ENCODE data around the gene SMYD3.
"Not testable (repeated sequence)": the region's sequence is repeated elsewhere in the genome, so short reads cannot be mapped to it uniquely, and the experiment has no call there.

Gene SMYD3

DNA sequence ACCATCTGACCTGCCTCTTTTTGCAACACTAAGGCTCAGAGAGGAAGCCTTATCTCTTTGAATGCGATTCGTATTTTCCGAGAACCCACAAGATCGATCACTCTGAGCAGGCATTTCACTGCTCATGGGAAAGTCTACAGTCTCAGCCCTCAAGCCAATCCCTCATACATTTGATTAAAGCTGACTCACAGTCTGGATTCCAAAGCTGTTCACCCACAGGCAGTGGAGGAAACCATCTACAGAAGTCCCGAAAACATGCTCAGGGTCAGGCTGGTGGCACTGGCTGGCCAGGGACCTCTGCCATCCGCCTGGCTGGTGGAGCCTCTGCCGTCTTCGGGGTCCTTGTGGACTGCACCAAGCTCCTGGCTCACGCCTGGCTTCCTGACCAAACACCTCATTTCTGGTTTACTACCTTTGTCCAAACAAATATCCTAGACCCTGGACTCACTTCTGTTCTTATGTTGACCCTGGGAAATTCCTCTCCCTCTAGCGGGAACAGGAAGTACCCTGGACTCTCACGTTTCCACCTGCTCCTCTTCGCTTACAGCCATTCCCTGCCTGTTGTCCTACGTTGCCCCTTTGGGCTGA lies 650.0 kb downstream of the SMYD3 start:
- DNase-seq = peak; percentile 77

DNA sequence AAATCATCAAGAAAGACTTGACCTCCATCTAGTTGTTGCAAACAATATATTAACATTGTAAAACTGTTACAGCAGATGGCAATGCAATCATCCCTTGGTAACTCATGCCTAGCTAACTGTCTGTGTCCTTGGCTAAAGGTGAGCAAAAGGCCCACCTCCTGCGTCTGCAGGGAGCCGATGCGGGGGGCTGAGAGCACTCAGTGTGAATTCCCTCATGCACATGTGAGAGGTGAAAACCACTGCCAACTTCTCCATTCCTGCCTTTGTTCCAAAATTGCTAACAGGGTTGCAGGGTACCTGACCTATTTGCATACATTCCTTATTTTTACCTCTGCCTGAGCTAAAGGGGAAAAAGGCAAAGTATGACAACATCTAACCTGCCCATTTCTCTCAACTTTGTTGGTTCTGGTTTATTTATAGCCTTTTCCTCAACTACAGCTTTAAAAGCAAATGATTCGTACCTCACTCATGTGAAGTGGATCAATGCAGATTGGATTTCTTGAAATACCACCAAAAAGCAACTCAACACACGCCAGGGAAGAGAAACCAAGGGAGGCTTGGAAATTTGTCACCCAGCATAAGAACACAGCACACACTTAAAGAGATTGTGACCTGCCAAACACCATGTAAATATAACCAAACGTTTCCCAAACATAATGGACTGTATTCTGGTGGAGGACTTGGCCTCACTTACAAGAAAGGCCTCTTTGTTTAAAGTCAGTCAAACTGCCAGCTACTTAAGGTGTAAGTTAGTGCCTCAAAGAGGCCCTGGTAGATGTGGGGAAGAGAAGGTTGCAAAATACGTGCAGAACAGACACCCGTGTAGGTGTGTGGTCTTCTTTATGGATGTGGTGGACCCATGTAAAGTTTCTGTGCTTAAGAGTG lies 651.0 kb downstream of the SMYD3 start:
- peak; percentile 53 for DNase-seq

DNA sequence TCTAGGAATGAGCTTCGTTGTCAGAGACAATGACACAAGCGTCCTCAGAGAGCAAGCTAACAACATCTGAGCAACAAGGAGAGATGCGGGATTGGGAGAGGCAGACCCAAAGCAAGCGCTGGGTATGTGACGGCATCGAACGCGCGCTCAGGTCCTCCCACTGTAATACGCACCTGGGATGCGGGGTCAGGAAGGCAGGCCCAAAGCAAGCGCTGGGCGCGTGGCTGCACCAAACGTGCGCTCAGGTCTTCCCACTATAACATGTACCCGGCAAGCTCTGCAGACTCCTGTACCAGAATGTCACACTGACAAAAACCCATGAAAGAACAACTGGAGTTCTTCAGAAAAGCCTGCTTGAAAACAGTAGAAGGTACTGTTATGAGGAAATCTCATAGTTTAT lies 653.8 kb downstream of the SMYD3 start:
- DNase-seq = no peak

DNA sequence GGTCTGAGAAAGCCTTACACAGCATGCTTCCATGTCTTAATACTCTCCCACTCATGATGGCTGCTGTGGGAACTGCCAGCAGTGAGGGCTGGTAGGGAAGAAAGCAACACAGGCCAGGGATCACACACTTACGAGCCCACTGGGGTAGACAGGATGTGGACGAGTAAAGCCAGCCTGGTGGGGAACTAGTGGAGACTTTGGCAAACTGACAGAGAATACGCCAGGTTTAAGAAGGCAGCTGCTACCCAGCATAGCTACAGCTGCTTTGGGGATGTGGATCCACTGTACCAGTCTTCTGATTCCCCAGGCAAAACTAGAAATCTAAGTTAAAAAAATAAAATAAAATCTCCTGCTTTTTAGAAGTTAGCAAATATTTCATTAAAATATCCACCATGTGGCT lies 664.0 kb downstream of the SMYD3 start:
- no peak for DNase-seq

DNA sequence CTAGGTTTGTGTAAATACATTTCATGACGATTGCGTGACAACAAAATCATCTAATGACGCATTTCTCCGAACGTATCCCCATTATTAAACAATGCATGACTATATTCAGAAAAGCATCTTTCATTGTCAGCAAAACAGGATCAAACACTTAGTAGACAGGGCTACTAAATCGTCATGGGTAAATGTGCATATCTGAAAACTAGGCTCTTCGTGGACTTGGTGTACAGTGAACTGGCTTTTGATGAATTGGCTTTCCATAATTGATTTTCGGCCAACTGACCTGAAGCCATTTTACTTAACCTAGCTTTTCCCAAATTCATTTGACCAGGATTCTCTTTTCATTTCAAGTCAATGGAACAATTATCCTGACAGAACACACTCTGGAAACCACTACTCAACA lies 665.0 kb downstream of the SMYD3 start:
- no peak for DNase-seq

DNA sequence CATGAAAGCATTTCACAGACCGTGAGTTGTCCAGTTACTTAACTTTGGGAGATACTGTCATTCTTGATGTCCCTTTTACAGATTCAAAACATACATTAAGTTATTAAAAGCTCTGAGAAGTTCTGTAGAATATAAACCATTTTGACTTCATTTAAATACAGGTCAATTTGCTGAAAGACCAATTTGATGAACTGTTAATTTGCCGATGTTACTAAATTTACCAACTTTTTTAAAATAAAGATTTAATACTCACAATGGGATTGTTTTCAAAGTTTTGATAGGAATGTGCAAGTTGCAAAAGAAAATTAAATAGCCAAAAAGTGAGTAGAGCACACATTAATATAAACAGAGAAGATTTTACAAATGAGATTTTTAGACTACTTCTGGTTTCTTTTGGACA lies 666.1 kb downstream of the SMYD3 start:
- no peak for DNase-seq

DNA sequence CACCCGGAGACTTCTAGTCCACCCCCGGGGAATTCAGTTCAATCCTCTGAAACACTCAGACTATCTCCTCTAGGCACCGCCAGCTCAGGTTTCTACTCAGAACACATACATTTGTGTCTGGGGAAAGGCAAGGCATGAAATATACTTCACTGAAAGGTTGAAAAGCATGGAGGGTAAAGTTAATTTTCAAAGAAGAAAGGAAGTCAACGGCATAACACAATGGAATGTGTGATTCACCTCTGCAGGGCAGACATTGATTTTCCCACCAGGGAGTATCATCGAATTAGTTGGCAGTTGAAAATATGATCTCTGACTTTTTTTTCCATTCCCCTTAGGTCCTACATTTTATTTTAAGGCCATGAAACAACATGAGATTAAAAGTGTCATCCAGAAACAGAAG lies 669.4 kb downstream of the SMYD3 start:
- DNase-seq = peak; percentile 66

DNA sequence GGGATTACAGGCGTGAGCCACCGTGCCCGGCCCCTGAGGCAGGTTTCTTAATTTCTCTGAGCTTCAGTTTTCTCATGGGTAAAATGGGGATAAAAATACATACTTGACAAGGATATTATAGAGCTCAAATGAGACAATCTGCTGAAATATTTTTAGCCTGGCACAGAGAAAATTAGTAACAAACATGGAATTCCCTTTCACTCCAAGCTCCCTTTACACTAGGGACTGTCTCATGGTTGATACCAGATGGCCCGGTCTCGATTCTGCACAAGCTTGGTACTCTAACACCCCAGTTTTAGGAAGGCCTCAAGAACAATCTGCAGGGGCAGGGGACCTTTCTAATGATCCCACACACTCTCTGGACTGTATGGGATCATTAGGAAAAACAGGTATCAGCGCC lies 671.7 kb downstream of the SMYD3 start:
- no peak for DNase-seq

DNA sequence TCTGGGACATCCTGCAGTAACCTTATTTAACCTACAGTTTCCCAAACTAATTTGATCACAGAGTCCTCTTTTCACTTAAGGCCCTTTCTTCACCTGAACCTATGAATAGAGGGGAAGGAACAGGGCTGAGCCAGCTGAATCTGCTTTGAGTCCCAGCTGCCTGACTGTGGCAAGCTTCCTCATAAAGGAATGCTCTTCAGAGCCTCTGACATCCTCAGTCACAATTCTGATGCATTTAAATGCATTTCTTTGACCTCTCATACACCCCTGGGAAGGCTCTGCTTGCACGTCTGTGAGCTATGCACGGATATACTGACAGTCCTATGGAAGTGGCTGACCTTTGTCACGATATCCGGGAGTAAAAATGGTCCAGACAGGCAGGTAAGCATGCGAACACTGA lies 673.1 kb downstream of the SMYD3 start:
- DNase-seq = no peak

DNA sequence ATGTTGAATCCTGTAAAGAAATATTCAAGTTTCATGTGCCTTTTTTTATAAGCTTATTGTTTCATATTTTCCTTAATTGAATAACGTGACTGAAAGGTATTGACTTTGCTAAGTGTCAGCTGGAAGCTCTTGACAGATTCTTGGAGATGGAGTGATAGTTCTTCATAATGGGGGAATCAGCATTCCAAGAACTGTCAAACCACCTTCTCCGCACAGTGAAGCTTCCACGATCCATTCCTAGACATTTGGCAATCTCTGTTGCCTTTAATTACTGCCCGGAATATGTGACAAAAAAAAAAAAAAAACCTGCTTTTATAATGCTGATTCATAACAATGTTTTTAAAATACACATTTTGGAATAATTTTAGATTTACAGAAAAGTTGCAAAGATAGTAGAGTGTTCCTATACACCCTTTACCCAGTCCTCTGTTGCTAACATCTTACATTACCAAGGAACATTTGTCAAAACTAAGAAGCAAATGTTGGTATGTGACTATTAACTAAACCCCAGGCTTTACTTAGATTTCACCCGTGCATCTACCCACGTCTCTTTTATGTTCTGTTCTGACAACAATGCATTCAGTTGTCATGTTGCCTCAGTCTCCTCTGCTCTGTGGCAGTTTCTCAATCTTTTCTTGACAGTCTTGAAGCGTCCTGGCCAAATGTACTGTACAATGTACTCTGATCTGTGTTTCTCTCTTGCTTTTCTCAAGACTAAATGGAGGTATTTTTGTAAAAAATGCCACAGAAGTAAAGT lies 674.1 kb downstream of the SMYD3 start:
- DNase-seq = no peak

DNA sequence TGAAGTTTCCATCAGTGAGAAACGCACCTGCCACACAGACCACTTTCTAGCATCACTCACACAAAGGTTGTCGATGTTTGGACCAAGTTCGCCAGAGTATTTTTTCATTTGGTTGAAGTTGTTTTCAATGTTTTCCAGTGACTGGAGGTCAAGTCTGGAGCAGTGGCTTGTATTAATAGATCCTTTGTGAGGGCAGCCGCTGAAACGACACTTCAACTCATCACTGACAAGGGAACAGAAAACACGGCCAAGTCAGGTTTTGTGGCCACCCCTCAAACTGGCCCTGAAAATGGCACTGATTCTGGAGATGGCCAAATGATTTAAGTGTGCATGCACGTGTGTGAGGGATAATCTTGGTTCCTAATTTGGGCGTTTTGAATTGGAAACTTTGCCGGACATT lies 675.6 kb downstream of the SMYD3 start:
- no peak for DNase-seq

DNA sequence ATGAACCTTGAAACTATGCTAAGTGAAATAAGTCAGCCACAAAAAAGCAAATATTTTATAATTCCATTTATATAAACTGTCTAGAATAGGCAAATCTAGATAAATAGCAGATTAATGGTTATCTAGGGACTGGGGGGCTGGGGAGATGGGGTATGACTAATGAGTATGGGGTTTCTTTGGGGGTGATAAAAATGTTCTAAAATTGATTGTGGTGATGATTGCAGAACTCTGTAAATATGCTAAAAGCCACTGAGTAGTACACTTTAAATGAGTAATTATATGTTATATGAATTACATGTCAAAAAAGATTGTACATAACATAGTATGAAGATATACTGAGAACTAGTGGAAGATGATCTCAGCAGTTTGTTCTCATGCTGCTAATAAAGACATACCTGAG lies 677.3 kb downstream of the SMYD3 start:
- peak; percentile 61 for DNase-seq

DNA sequence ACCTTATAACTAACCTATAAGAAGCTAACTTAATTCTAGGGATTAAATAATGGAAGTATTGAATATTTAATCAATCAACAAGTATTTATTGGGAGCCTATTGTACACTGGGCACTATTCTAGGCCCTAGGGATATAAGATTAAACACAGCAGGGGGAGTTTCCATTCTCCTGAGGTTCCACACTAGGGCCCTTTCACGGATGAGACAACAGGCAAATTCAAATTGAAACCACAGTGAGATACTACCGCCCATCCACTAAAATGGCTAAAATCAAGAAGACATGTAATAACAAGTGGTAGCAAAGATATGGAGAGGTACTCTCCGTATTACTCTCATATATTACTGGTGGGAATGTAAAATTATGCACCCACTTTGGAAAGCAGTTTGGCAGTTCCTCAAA lies 677.9 kb downstream of the SMYD3 start:
- no peak for DNase-seq

DNA sequence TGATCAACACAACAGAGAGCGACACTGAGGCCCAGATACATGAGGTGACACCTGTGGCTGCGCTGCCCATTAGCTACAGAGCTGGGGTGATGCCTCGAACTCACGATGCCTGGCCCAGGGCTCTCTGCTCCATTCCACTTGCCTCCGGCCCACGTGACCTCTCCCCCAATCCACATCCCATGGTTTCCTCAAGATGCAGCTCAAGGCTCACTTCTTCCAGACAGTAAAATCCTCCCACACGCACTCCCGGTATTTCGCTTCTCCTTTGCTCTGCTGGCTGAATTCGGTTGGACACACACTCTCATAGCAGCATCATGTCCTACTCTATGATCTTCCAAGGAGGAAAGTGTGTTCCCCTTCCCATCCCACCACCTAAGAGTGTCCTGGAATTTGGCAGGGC lies 679.8 kb downstream of the SMYD3 start:
- no peak for DNase-seq

DNA sequence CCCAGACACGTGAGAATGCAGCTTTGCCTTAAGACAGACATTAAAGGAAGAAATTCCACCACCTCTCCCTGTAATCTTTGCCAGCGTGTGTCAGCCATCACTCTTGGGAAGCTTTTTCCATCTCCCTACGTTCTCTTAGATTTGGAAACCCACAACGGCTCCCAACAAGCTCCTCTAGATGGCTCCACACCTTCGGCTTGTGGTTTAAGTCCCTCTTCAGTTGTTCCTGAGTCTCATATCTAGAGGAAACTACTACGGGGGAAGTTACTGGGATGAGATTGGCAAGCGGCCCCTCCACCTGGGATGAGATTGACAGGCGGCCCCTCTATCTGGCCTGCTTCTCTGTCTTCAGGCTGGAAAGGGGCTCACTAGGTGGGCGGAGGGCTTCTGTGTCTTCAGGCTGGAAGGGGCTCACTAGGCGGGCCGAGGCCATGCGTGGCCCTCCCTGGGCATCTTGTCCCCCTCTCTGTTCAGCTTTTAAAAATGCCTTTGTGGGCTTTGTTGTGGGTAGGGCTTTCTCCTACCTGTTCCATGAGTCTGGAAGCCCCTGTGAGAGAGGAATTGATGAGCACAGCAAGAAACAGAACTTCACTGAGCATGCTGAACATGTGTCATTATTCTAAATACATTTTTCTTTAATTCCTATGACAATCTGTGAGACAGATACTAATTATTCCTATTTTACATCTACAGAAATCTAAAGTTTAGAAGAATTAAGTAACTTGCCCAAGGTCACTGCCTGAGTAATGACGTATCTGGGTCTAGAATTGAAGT lies 681.8 kb downstream of the SMYD3 start:
- peak; percentile 45 for DNase-seq

DNA sequence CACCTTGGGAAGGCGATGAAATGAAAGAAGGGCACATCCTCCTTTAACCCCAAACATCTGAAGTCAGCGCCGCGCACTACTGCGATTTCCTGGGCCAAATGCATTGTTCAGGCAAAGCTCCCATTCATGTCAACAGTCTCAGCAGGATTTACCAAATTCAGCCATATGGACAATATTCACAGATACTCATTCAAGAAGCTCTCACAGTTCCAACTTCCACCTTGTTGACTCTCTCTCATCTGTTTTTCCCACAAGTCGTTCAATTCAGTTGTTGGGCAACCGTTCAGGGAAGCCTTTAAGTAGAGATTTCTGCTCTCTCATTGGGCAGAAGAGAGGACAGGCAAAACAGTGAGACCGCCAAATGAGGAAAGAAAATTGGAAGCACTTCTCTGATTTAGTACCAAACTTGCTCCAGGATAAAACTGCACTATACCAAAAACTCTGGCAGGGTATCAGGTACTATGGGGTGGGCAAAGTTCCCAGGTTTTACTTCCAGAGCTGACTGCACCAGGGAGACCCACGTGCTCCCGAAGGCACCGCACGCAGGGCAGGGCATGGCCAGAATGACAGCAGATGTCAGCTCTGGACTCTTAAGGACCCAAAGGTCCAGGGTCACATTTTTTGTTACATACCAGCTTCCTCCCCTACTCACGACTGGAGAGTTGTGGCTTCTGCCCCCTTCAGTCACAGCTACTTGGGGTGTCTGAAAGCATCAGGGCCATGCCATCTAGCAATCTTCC lies 683.5 kb downstream of the SMYD3 start:
- DNase-seq = no peak

DNA sequence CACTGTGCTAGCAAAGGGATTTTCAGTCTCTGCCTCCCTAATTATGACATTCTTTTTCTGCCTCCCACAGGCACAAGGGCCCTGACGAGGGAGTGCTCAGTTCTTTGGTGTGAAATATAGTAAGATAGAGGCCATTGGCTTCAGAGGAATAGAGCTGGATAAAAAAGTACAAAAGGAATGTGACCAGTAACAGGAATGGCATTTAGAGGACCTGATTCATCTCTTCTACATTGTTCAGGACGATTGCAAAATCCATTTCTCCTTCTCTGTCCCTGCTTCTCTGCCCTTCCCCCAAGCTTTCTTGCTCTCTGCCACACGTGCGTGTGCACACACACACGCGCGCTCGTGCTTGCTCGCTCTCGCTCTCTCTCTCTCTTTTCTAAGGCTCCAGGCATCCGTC lies 684.1 kb downstream of the SMYD3 start:
- DNase-seq = peak; percentile 98

DNA sequence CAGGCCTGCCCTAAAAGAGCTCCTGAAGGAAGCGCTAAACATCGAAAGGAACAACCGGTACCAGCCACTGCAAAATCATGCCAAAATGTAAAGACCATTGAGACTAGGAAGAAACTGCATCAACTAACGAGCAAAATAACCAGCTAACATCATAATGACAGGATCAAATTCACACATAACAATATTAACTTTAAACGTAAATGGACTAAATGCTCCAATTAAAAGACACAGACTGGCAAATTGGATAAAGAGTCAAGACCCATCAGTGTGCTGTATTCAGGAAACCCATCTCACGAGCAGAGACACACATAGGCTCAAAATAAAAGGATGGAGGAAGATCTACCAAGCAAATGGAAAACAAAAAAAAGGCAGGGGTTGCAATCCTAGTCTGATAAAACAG lies 688.7 kb downstream of the SMYD3 start:
- DNase-seq = not testable (repeated sequence)

DNA sequence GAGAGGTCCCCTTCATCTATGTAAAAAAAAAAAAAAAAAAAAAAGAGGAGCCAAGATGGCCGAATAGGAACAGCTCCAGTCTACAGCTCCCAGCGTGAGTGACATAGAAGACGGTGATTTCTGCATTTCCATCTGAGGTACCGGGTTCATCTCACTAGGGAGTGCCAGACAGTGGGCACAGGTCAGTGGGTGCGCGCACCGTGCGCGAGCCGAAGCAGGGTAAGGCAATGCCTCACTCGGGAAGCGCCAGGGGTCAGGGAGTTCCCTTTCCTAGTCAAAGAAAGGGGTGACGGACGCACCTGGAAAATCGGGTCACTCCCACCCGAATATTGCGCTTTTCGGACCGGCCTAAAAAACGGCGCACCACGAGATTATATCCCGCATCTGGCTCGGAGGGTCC lies 690.6 kb downstream of the SMYD3 start:
- DNase-seq = not testable (repeated sequence)

DNA sequence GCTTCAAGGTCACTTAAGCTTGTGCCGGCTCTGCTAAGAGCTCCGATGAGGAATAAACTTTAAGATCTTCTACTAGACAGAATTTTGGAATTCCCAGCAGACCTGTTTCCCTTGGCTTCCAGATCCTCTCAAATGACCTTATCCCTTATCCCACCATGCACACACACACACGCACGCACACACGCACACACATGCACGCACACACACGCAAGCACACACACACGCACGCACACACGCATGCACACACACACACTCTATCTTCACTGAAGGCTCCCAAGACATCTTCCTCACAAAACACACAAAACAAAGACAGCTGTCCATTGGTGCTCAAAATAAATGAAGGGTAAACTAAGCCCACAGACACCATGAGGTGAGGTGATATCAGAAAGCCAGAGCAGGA lies 692.4 kb downstream of the SMYD3 start:
- DNase-seq = no peak

DNA sequence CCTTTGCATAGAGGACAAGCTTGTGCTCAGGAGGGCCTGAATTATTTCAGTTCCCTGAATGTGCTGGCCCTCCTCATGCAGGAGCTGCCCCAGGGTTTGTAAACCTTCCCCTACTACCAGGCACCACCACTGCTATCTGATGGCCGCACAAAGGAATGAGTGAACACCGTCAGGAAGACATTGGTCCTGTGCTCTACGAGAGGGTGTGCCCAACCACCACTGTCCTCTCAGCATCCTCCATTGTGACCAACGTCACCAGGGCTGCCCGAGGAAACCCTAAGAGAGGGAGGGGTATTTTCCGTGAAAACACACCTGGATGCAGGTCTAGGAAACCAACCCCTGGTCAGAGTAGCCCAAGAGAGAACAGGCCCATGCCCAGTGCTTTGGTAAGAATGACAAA lies 694.8 kb downstream of the SMYD3 start:
- no peak for DNase-seq

DNA sequence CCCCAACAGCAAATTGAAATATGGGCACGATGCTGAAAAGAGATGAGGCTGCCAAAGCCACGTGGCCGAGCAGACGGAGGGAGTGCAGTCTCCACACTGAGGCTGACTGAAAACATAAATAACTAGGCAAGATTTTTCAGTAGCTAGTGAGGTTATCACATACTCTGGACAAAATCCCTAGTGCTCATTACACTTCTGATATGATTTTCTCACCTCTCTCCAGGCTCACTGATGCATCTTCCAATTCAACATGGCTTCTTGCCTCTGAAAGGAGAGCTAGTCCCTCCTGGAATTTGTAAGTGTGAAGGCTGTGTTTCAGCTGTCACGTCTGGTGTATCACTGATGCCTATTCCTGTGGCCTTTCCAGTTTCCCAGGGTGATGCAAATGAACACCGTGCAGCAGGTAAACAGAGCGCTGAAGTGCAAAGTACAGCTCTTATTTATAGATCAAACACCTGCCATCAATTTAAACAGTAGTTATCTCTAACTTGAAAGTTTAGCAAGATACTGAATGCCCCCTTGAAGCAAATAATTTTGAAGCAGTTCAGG lies 696.2 kb downstream of the SMYD3 start:
- no peak for DNase-seq

Measured in fibroblast of skin of right quadriceps (primary cell).